GM18861 (cell line): ENCODE measurements around the gene DDX23.
"Not testable (repeated sequence)": the region's sequence is repeated elsewhere in the genome, so short reads cannot be mapped to it uniquely, and the experiment has no call there.

Source experiments
- ATAC-seq: cut with Tn5 transposase; IDR thresholded peaks from one replicate; pipeline ENCODE4 v1.9.1; 2021; ENCODE audit not compliant: unreplicated experiment

Gene DDX23

DNA sequence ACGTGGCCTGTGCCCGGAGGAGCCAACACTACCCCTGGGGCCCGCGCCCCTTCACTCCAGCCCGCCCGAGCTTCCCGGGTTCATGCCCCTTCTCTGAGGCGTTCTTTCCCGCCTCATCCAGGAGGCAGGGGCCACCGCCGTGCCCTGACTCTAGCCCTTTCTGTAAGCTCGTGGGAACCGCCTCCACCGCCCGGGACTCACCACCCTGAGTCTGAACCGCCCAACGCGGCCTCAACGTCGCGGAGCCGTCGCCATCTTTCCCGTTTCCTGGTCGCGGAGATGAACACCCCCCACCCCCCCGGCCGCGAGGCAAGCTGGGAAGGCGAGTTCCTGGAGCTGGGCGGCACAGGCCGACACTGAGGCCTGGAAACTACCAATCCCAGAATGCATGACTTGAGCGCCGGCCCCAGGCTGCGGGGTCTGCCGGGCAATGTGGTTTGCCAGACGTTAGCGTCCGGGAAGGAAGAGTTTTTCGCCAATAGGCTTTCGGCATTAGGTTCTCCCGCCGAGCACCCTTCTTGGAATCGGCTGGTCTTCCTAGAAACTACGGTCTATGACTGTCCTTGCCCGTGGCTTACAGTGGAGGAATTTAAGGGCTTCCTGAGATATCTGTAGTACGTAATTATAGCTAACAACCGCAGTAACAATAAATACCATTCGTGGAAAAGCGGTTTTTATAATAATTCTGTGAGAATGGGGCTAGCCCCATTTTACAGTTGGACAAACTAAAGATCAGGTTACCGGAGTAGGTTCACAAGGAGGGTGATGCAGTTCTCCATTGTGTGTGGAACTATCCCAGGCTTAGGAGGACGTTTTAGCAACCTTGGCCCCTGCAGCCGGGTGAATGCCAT, at the start of gene DDX23:
Gene DDX23, minus strand, starts transcription at position 281 of the 851 bp plus-strand sequence. CDS start 6,381 bp downstream, outside the sequence.
- ATAC-seq = peak; percentile 91

GRCh38 chr12:48901278-48901677, 49.3 kb upstream of the DDX23 start:
- ATAC-seq = no peak

DNA sequence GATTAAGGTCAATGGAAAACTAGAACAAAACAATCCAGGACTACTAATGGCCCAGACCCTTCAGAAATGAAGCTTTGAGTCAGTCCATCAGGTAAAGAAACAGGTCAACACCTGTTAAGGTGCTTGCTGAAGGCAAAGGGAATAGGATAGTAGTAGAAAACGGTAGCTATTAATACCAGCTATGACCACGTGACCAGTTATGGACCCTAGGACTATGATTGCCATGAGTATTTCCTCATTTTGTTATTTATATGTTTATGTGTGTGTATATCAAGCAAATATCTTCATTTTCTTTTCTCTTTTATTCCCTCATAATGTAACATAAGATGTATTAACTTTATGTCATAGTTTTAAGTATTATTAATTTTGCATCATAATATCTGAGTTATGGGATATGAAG, 47.7 kb upstream of the DDX23 start:
- no peak for ATAC-seq

- no peak for ATAC-seq
Observed at GRCh38 chr12:48894271-48894670, 42.3 kb upstream of the DDX23 start.

DNA sequence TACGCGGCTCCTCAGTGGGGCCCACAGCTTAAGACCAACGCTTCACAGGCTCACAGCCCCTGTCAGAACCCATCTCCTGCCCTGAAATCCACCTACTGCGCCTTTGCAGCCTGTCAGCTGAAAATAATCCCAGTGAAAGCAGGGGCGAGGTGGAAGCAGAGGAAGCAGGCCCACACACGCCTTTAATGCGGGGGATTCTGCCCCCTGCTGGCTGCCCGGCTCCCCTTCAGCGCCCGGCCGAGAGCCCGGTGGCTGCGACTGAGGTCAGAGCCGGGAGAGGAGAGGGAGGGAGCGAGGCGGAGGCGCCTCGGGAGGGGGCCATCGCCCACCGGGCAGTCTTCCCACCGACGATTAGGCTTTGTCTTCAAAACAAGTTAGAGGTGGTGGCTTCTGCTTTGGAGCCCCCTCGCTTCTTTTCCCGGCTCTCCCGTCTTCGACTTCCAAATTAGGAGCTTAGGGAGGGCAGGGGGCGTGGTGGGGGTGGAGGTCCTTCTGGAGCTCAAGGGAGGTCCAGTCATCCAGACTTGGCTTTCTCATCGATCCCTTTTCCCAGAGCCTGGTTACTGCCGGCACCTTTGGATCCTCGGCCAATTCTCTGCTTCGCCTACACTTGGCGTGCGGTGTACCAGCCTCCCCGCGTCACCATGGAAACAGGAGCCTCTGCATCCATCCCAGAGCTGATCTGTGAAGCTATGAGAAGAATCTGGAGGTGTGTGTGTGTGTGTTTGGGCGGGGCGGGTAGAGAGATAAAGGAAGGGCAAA, 38.9 kb upstream of the DDX23 start:
- no peak for ATAC-seq

GRCh38 chr12:48889679-48890078, 37.7 kb upstream of the DDX23 start:
- no peak for ATAC-seq

DNA sequence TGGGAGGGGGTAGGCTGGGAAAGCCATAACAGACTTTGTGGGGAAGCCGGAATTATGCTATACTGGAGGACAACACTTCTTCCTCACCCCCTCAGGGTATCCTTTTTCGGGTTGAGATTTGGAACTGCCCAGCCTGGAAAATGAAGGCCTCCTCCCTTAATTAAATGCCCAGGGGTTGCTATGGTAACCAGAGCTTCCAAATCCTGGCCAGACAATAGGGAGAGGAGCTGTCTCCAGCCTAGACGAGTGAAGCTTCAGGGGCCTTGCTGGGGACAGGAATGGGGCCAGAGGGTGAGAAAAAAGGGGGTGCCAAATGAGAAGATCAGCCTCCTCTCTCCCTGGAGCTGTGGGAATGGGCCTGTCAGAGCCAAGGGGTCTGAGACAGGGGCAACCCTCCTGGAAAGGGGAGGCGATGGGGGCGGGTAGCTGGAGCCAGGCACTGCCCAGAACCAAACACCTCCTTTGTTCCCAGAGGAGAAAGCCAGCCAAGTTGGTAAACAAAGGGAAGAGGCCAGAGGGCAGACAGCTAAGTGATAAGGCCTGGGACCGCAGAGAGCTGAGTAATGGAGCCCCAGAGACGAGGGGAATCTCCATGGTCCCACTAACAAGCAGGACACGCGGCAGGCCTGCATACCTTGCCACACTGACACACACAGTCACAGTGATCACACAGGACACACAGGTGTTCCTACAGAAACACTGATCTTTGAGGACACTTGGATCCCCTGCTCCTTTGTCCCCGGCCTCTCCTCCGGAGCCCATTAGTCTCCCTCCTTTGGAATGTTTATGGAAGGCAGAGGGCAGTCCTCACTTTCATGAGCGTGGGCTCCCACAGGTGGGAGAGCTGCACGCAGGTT, 31.6 kb upstream of the DDX23 start:
- ATAC-seq = no peak

DNA sequence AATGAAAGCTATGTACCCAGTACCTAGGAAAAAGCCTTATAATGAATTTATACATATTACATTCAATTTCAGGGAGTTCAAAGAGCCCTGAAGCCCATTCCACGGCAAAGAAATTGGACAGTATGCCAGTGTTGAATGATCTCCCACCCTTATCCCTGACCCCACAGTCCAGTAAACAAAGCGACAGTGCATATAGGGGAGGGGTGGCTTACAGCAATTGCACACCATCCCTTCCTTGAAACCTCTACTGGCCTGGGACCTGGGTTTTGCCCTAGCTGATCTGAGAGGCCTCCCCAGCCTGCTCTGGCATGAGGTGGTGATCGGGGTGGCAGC, 31.0 kb upstream of the DDX23 start:
- no peak for ATAC-seq

- ATAC-seq = no peak
Observed at GRCh38 chr12:48882315-48882687, 30.3 kb upstream of the DDX23 start.

DNA sequence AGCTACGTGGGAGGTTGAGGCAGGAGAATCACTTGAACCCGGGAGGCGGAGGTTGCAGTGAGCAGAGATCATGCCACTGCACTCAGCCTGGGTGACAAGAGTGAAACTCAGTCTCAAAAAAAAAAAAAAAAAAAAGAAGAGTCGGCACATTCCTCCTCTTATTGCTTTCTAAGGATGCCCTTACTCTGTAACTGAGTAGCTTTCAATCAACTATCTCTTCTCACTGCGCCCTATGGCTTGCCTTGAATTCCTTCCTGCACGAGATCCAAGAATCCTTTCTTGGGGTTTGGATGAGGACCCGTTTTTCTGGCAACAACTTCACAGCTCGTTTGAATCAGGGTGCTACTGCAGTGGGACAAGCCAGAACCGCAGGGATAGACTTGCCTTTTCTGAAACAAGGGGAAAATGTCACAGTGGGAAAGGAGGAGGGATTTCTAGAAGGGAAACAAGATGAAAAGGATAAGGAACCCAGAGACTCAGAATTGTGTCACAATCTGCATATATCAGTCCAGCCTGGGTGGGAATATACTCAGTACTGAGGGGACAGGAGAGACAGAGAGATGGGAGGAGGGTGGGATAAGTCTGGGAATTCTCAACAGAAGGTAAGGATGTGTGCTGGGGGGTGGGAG, 29.8 kb upstream of the DDX23 start:
- no peak for ATAC-seq

DNA sequence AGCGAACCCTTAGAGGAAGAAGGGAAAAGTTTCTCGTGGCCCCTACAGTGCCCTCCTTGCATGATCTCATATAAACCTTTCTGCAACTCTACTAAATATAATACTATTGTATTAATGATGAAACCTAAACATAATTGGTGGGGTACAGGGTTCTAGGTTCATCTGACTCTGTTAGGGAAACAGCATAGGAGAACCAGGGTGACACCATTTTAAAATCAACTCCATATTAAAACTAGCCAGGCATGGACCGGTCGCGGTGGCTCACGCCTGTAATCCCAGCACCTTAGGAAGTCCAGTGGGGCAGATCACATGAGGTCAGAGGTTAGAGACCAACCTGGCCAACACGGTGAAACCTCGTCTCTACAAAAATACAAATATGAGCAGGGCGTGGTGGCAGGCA, 28.7 kb upstream of the DDX23 start:
- ATAC-seq = no peak

- no peak for ATAC-seq
Observed at GRCh38 chr12:48878548-48878947, 26.6 kb upstream of the DDX23 start.

DNA sequence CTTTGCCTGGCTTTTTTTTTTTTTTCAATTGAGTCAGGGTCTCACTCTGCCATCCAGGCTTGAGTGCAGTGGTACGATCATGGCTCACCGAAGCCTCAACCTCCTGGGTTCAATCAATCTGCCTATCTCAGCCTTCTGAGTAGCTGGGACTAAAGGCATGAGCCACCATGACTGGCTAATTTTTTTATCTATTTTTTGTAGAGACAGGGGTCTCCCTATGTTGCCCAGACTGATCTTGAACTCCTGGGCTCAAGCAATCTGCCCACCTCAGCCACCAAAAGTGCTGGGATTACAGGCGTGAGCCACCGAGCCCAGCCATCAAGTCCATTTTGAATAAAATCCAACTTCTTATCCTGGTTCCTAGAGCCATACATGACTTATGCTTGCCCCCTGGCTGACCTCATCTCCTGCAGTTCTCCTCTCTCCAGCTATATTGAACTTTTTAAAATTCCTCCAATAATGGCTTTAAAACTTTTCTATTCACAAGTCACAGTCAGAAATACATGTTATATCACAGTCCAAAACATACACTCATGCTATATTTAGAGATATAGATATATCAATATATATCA, 24.1 kb upstream of the DDX23 start:
- ATAC-seq = no peak

DNA sequence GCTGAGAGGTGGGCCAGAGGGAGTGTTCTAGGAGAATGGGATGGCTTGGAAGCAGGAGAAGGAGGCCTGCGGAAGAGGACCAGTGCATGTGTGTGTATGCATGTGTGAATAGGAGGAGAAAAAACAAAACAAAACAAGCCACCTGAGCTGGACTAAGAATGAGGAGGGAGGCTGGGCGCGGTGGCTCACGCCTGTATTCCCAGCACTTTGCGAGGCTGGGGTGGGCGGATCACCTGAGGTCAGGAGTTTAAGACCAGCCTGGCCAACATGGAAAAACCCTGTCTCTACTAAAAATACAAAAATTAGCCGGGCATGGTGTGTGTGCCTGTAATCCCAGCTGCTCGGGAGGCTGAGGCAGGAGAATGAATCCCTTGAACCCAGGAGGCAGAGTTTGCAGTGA, 21.6 kb upstream of the DDX23 start:
- not testable (repeated sequence) for ATAC-seq

GRCh38 chr12:48873096-48873495, 21.1 kb upstream of the DDX23 start:
- no peak for ATAC-seq

- ATAC-seq = no peak
Observed at GRCh38 chr12:48869191-48869590, 17.2 kb upstream of the DDX23 start.

GRCh38 chr12:48868451-48868850, 16.5 kb upstream of the DDX23 start:
- ATAC-seq = no peak

- ATAC-seq = no peak
Observed at GRCh38 chr12:48866052-48866711, 14.2 kb upstream of the DDX23 start.

DNA sequence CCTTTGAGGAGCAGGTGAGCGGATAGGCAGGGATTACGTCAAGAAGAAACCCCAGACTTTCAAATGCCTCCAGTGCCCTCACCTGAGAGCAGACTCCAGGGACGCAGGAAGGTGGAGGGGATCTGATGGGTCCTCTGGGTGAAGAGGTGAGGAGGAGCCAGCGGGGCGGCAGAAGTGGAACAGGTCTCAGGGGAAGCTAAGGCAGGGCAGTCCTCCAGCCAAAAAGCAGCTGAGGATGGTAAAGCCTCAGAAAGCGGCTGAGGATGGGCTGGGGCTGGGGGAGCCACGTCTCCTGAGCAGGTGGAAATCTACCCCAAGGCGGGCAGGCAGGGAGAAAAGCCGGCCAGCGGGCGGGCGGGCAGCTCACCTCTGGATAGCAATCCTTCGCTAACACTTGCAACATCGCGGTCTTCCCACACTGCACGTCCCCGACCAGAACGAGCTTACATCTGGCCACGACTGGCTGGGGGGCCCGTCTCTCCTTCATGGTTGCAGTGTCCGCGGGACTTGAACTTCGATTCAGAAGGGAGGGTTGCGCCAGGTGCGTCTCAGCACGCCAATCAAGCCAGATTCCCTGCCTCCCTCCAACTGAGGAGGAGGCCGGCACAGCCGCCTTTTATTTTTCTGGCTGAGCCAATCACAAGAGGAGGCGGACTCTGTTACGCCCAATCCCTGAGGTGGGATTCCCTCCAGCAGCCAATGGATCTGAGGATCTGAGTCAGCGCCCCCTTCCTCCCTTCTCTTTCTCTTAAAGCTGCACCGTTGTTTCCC, 13.5 kb upstream of the DDX23 start, which contains the start of gene RND1:
Gene RND1, minus strand, starts transcription at position 590 of the 771 bp plus-strand sequence. Its CDS starts 103 bp downstream, at position 487.
- peak; percentile 89 for ATAC-seq
